Mucosa of rectum (tissue), 2 donors: Measurements from ENCODE around the gene SH3RF2.

Source experiments
- H3K27ac ChIP-seq, 2 donors: one replicate each; pipeline ENCODE4 v1.7.0; 2013; ENCODE audit warnings: inconsistent platforms in 2 of 2, low read depth in 2 of 2, low read length in 2 of 2
- H3K27me3 ChIP-seq, 2 donors: one replicate each; pipeline ENCODE4 v1.7.0; 2013; ENCODE audit warnings: low read length in 2 of 2; ENCODE audit not compliant: control insufficient read depth in 2 of 2, insufficient read depth in 2 of 2
- H3K36me3 ChIP-seq, 2 donors: one replicate each; pipeline ENCODE4 v1.7.0; 2013; ENCODE audit warnings: low read length in 2 of 2; ENCODE audit not compliant: control insufficient read depth in 2 of 2, insufficient read depth in 2 of 2
- H3K4me1 ChIP-seq, 2 donors: one replicate each; pipeline ENCODE4 v1.7.0; 2013; ENCODE audit warnings: low read length in 2 of 2, mild to moderate bottlenecking in 1 of 2; ENCODE audit not compliant: control insufficient read depth in 2 of 2, insufficient read depth in 2 of 2
- H3K4me3 ChIP-seq, 2 donors: one replicate each; pipeline ENCODE4 v1.7.0; 2013; ENCODE audit warnings: low read length in 2 of 2
- H3K9ac ChIP-seq, 2 donors: one replicate each; pipeline ENCODE4 v1.7.0; 2013; ENCODE audit warnings: low read length in 2 of 2, low read depth in 1 of 2, mild to moderate bottlenecking in 1 of 2
- H3K9me3 ChIP-seq, 2 donors: one replicate each; pipeline ENCODE4 v1.7.0; 2013; ENCODE audit warnings: low read length in 2 of 2; ENCODE audit not compliant: control insufficient read depth in 2 of 2
- donor health status: healthy.
- donor health status: Normal muscosa, but diverticular disease.

Gene SH3RF2

GRCh38 chr5:145920542-145921210, 15.7 kb upstream of the SH3RF2 start:
- Histone ChIP-seq H3K4me3 (no peak overlapping the region), H3K36me3 (no peaks in the 10 kb centered on the region), H3K4me1 (no peaks in the 10 kb centered on the region), H3K9ac (no peak overlapping the region), H3K27me3 (no peaks in the 10 kb centered on the region), H3K27ac (no peak overlapping the region), H3K9me3 (no peaks in the 10 kb centered on the region)

- Histone ChIP-seq H3K9ac (no peak overlapping the region), H3K27ac (no peak overlapping the region), H3K4me1 (no peaks in the 10 kb centered on the region), H3K9me3 (no peaks in the 10 kb centered on the region), H3K36me3 (no peaks in the 10 kb centered on the region), H3K27me3 (no peaks in the 10 kb centered on the region), H3K4me3 (no peak overlapping the region)
These were observed 15.2 kb upstream of the SH3RF2 start for GRCh38 chr5:145921211-145921610.

- no peaks in the 10 kb centered on the region for H3K27me3 ChIP-seq
These were observed 14.3 kb upstream of the SH3RF2 start for GRCh38 chr5:145922059-145922458.

GRCh38 chr5:145923405-145923804, 13.0 kb upstream of the SH3RF2 start:
- no peaks in the 10 kb centered on the region for H3K4me1 ChIP-seq

More at GRCh38 chr5:145922059-145922458, 14.3 kb upstream of the SH3RF2 start:
- H3K4me3 ChIP-seq = no peak overlapping the region
- H3K36me3 ChIP-seq = no peaks in the 10 kb centered on the region
- no peaks in the 10 kb centered on the region for H3K9me3 ChIP-seq
- H3K4me1 ChIP-seq = no peaks in the 10 kb centered on the region
- no peak overlapping the region for H3K27ac ChIP-seq
- H3K9ac ChIP-seq = no peak overlapping the region

GRCh38 chr5:145924849-145925248, 11.5 kb upstream of the SH3RF2 start:
- Histone ChIP-seq H3K27ac (no peak overlapping the region), H3K9ac (no peak overlapping the region), H3K27me3 (no peaks in the 10 kb centered on the region), H3K4me1 (no peaks in the 10 kb centered on the region), H3K9me3 (no peaks in the 10 kb centered on the region), H3K36me3 (no peaks in the 10 kb centered on the region), H3K4me3 (no peak overlapping the region)

More at GRCh38 chr5:145923405-145923804, 13.0 kb upstream of the SH3RF2 start:
- no peaks in the 10 kb centered on the region for H3K27me3 ChIP-seq
- no peak overlapping the region for H3K27ac ChIP-seq
- no peaks in the 10 kb centered on the region for H3K36me3 ChIP-seq
- H3K9me3 ChIP-seq = no peaks in the 10 kb centered on the region
- H3K9ac ChIP-seq = no peak overlapping the region
- no peak overlapping the region for H3K4me3 ChIP-seq

GRCh38 chr5:145925353-145925752, 11.0 kb upstream of the SH3RF2 start:
- Histone ChIP-seq H3K27ac (no peak overlapping the region), H3K4me1 (no peaks in the 10 kb centered on the region)

GRCh38 chr5:145925803-145926202, 10.6 kb upstream of the SH3RF2 start:
- Histone ChIP-seq H3K4me3 (no peak overlapping the region), H3K27ac (no peak overlapping the region), H3K9me3 (no peaks in the 10 kb centered on the region), H3K27me3 (no peaks in the 10 kb centered on the region), H3K4me1 (no peaks in the 10 kb centered on the region), H3K36me3 (no peaks in the 10 kb centered on the region), H3K9ac (no peak overlapping the region)

More at GRCh38 chr5:145925353-145925752, 11.0 kb upstream of the SH3RF2 start:
- Histone ChIP-seq H3K4me3 (no peak overlapping the region), H3K9me3 (no peaks in the 10 kb centered on the region), H3K36me3 (no peaks in the 10 kb centered on the region), H3K27me3 (no peaks in the 10 kb centered on the region), H3K9ac (no peak overlapping the region)

- Histone ChIP-seq H3K4me3 (no peak overlapping the region), H3K27me3 (no peaks in the 10 kb centered on the region), H3K36me3 (no peaks in the 10 kb centered on the region), H3K9me3 (no peaks in the 10 kb centered on the region), H3K4me1 (peaks cover 3 to 8% of the 10 kb centered on the region in 2 donors), H3K9ac (no peak overlapping the region), H3K27ac (no peak overlapping the region)
These were observed 4.7 kb upstream of the SH3RF2 start for GRCh38 chr5:145931718-145932117.

GRCh38 chr5:145934276-145934675, 2.1 kb upstream of the SH3RF2 start:
- no peak overlapping the region for H3K9ac ChIP-seq
- H3K9me3 ChIP-seq = no peaks in the 10 kb centered on the region
- no peaks in the 10 kb centered on the region for H3K36me3 ChIP-seq
- H3K27me3 ChIP-seq = no peaks in the 10 kb centered on the region
- no peak overlapping the region for H3K27ac ChIP-seq
- H3K4me3 ChIP-seq = no peak overlapping the region
- peaks cover 3 to 20% of the 10 kb centered on the region in 2 donors for H3K4me1 ChIP-seq

- H3K27me3 ChIP-seq = no peaks in the 10 kb centered on the region
- peak overlapping the region; percentile 79 to 80 for H3K27ac ChIP-seq
- H3K4me1 ChIP-seq = peaks cover 19 to 51% of the 10 kb centered on the region in 2 donors
- no peaks in the 10 kb centered on the region for H3K9me3 ChIP-seq
- peak overlapping the region; percentile 69 to 81 for H3K4me3 ChIP-seq
- H3K36me3 ChIP-seq = no peaks in the 10 kb centered on the region
- H3K9ac ChIP-seq = peak overlapping the region; percentile 74 to 83
These were observed 1.3 kb downstream of the SH3RF2 start for GRCh38 chr5:145937432-145938250.
